Uterus (tissue), 2 donors: ENCODE results near the gene PPP2R2C.

Source experiments
- CTCF ChIP-seq, 4 experiments: fragments of 200-600 bp in 2 of 4; fragments of 450-650 bp in 2 of 4; sonication (generic) in 2 of 4; IDR thresholded peaks; one replicate each; pipeline ENCODE4 v1.5.1; 2016 to 2019; ENCODE audit warnings: antibody characterized with exemption in 4 of 4, mild to moderate bottlenecking in 2 of 4, moderate library complexity in 1 of 4
- POLR2A ChIP-seq, 2 donors: fragments of 450-650 bp; IDR thresholded peaks; one replicate each; pipeline ENCODE4 v1.6.1; 2016; ENCODE audit warnings: antibody characterized with exemption in 2 of 2, mild to moderate bottlenecking in 1 of 2, moderate library complexity in 1 of 2

- TF ChIP-seq CTCF (IDR thresholded peaks at IDR 0.05): no peak
- no peak for TF ChIP-seq POLR2A (IDR thresholded peaks at IDR 0.05)
Observed at GRCh38 chr4:6520978-6521377, 48.6 kb upstream of the PPP2R2C start.
